ENCODE data around the gene EDDM3A. TPM values are rescaled to one million over a fixed set of nuclear protein-coding genes. Genes with fewer than 3 reads are reported as not detected.

Gene EDDM3A
- total RNA-seq, 2 experiments from 2014 or later, result not detected

DNA sequence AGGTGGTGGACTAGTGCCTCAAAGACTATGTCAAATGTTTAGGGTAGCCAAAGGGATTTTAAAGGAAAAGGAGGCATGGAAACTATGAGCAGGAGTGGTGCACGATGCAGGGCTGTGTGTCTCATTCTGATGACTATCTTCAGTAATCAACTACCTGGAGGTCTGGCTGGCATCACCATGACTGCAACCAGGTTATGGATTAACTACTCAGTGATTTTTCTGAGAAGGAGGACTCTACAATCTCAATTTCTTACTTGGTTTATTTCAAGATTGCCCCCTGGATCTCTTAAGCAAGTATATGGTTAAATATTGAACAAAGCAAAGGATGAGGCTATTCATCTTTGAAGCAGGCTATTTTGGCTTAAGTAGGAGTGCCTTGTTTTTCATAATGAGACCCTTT is 19.2 kb upstream of the EDDM3A start:
- intact Hi-C loops (cut with micrococcal nuclease; ENCODE audit: unreplicated experiment), result no loop called here
- no peak for DNase-seq (ENCODE audit: low spot score)
- H3K36me3 ChIP-seq (ENCODE audit: insufficient read depth, low read length), result no peaks in the 10 kb centered on the region
- no peaks in the 10 kb centered on the region for H3K4me1 ChIP-seq (ENCODE audit: insufficient read depth, low read length, poor library complexity, severe bottlenecking)
- no peaks in the 10 kb centered on the region for H3K9me2 ChIP-seq (ENCODE audit: insufficient read depth, low read length)
- no peak overlapping the region for H2AFZ ChIP-seq (ENCODE audit: low read length)
- no peak overlapping the region for H3K4me2 ChIP-seq (ENCODE audit: low read length)
- no peaks in the 10 kb centered on the region for H3K9me3 ChIP-seq (ENCODE audit: low read length)
- POLR2A ChIA-PET, result no interaction called here
- H3K79me2 ChIP-seq (ENCODE audit: insufficient read depth, low read depth, low read length), result no peaks in the 10 kb centered on the region
- H3K4me3 ChIP-seq (ENCODE audit: low read depth, low read length, poor library complexity, severe bottlenecking), result no peak overlapping the region
- BruUV-seq (replicated peaks), result no TSS peak
- CTCF ChIA-PET (ENCODE audit: unreplicated experiment), result no interaction called here
- no peaks in the 10 kb centered on the region for H4K20me1 ChIP-seq (ENCODE audit: insufficient read depth, low read length)
- no peak overlapping the region for H3K27ac ChIP-seq (ENCODE audit: low read depth, low read length, poor library complexity, severe bottlenecking)
- TF ChIP-seq EZH2phosphoT487 (IDR thresholded peaks at IDR 0.05; ENCODE audit: borderline replicate concordance, low read depth, low read length), result no peak
- TF ChIP-seq, protein P1, sequence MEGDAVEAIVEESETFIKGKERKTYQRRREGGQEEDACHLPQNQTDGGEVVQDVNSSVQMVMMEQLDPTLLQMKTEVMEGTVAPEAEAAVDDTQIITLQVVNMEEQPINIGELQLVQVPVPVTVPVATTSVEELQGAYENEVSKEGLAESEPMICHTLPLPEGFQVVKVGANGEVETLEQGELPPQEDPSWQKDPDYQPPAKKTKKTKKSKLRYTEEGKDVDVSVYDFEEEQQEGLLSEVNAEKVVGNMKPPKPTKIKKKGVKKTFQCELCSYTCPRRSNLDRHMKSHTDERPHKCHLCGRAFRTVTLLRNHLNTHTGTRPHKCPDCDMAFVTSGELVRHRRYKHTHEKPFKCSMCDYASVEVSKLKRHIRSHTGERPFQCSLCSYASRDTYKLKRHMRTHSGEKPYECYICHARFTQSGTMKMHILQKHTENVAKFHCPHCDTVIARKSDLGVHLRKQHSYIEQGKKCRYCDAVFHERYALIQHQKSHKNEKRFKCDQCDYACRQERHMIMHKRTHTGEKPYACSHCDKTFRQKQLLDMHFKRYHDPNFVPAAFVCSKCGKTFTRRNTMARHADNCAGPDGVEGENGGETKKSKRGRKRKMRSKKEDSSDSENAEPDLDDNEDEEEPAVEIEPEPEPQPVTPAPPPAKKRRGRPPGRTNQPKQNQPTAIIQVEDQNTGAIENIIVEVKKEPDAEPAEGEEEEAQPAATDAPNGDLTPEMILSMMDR (conservative IDR thresholded peaks at IDR 0.05; ENCODE audit: low read length), result no peak

- TF ChIP-seq EZH2phosphoT487 (IDR thresholded peaks at IDR 0.05; ENCODE audit: borderline replicate concordance, low read depth, low read length), result no peak
- TF ChIP-seq, protein P1 (conservative IDR thresholded peaks at IDR 0.05; ENCODE audit: low read length), result no peak
- intact Hi-C loops (cut with micrococcal nuclease; ENCODE audit: unreplicated experiment), result no loop called here
These were observed 14.8 kb upstream of the EDDM3A start for GRCh38 chr14:20730891-20731290.

GRCh38 chr14:20732477-20732876 is 13.2 kb upstream of the EDDM3A start:
- BruUV-seq (replicated peaks), result no TSS peak
- Histone ChIP-seq H3K27ac (ENCODE audit: low read depth, low read length, poor library complexity, severe bottlenecking) (no peak overlapping the region), H3K79me2 (ENCODE audit: insufficient read depth, low read depth, low read length) (no peaks in the 10 kb centered on the region), H2AFZ (ENCODE audit: low read length) (no peak overlapping the region), H3K4me1 (ENCODE audit: insufficient read depth, low read length, poor library complexity, severe bottlenecking) (no peaks in the 10 kb centered on the region), H3K9me3 (ENCODE audit: low read length) (no peaks in the 10 kb centered on the region), H3K36me3 (ENCODE audit: insufficient read depth, low read length) (no peaks in the 10 kb centered on the region), H3K9me2 (ENCODE audit: insufficient read depth, low read length) (no peaks in the 10 kb centered on the region), H3K4me3 (ENCODE audit: low read depth, low read length, poor library complexity, severe bottlenecking) (no peak overlapping the region), H3K4me2 (ENCODE audit: low read length) (no peak overlapping the region), H4K20me1 (ENCODE audit: insufficient read depth, low read length) (no peaks in the 10 kb centered on the region)
- POLR2A ChIA-PET, result interaction anchor here (0.9 kb wide), 1 partner anchor 48 kb away, joined by 4 read pairs; no protein-coding TSS in a partner anchor
- TF ChIP-seq, protein P1 (conservative IDR thresholded peaks at IDR 0.05; ENCODE audit: low read length), result no peak
- TF ChIP-seq EZH2phosphoT487 (IDR thresholded peaks at IDR 0.05; ENCODE audit: borderline replicate concordance, low read depth, low read length), result no peak
- CTCF ChIA-PET (ENCODE audit: unreplicated experiment), result no interaction called here
- no peak for DNase-seq (ENCODE audit: low spot score)
- intact Hi-C loops (cut with micrococcal nuclease; ENCODE audit: unreplicated experiment), result no loop called here

More at GRCh38 chr14:20730891-20731290, 14.8 kb upstream of the EDDM3A start:
- CTCF ChIA-PET (ENCODE audit: unreplicated experiment), result no interaction called here
- Histone ChIP-seq H3K4me1 (ENCODE audit: insufficient read depth, low read length, poor library complexity, severe bottlenecking) (no peaks in the 10 kb centered on the region), H3K36me3 (ENCODE audit: insufficient read depth, low read length) (no peaks in the 10 kb centered on the region), H3K4me2 (ENCODE audit: low read length) (no peak overlapping the region), H3K9me3 (ENCODE audit: low read length) (no peaks in the 10 kb centered on the region), H3K9me2 (ENCODE audit: insufficient read depth, low read length) (no peaks in the 10 kb centered on the region), H3K27ac (ENCODE audit: low read depth, low read length, poor library complexity, severe bottlenecking) (no peak overlapping the region), H4K20me1 (ENCODE audit: insufficient read depth, low read length) (no peaks in the 10 kb centered on the region), H3K79me2 (ENCODE audit: insufficient read depth, low read depth, low read length) (no peaks in the 10 kb centered on the region), H3K4me3 (ENCODE audit: low read depth, low read length, poor library complexity, severe bottlenecking) (no peak overlapping the region), H2AFZ (ENCODE audit: low read length) (no peak overlapping the region)
- POLR2A ChIA-PET, result interaction anchor here (0.6 to 1.2 kb wide), 2 partner anchors 8 to 13 kb away, joined by 3 to 5 read pairs; no protein-coding TSS in a partner anchor
- DNase-seq (ENCODE audit: low spot score), result no peak
- no TSS peak for BruUV-seq (replicated peaks)

Data from OCI-LY7 (cell line).